ENCODE measurements around the gene TNFRSF8. TPM values are rescaled to one million over a fixed set of nuclear protein-coding genes. Genes with fewer than 3 reads are reported as not detected.

The TNFRSF8 gene
- polyA plus RNA-seq, 1 of the 3 experiments (the other 2 are of a cell fraction) = 0.07 TPM

- TF ChIP-seq REST (IDR thresholded peaks at IDR 0.05; ENCODE audit: low read depth, low read length) (no peak), POLR2AphosphoS5 (IDR thresholded peaks at IDR 0.05; ENCODE audit: low read depth, low read length) (no peak), RXRA (IDR thresholded peaks at IDR 0.05; ENCODE audit: borderline replicate concordance, low read depth) (no peak), EZH2phosphoT487 (IDR thresholded peaks at IDR 0.05; ENCODE audit: borderline replicate concordance, low read depth) (no peak), NFIC (IDR thresholded peaks at IDR 0.05; ENCODE audit: borderline replicate concordance) (no peak), EP300 (IDR thresholded peaks at IDR 0.05; ENCODE audit: borderline replicate concordance in 1 of 2, low read depth in 1 of 2, low read length in 1 of 2) (no peak), TCF12 (IDR thresholded peaks at IDR 0.05) (no peak), GABPA (IDR thresholded peaks at IDR 0.05; ENCODE audit: low read depth) (no peak)
These were observed 47.6 kb upstream of the TNFRSF8 start (continued) for GRCh38 chr1:12015499-12015898.

- Histone ChIP-seq H3K4me2 (no peak overlapping the region), H3K36me3 (replicated peaks in 1 of 2; ENCODE audit: control insufficient read depth in 1 of 2, insufficient read depth in 2 of 2, low read length in 1 of 2) (peaks cover 4 to 17% of the 10 kb centered on the region in 2 experiments), H2AFZ (ENCODE audit: low read depth) (no peak overlapping the region), H3F3A (replicated peaks; ENCODE audit: insufficient read depth) (peaks cover 23% of the 10 kb centered on the region), H4K20me1 (ENCODE audit: insufficient read depth) (peaks cover 5% of the 10 kb centered on the region; the same call in 1 of the 2 replicates), H3K27me3 (ENCODE audit: insufficient read depth) (no peaks in the 10 kb centered on the region), H3K27ac (ENCODE audit: low read depth in 2 of 2, low read length in 1 of 2) (no peak overlapping the region), H3K9me3 (no peaks in the 10 kb centered on the region), H3K4me3 (ENCODE audit: low read depth in 2 of 2, low read length in 1 of 2) (no peak overlapping the region), H3K79me2 (ENCODE audit: insufficient read depth) (peaks cover 18% of the 10 kb centered on the region), H3K9me2 (no peaks in the 10 kb centered on the region), H3K4me1 (ENCODE audit: control insufficient read depth in 1 of 2, insufficient read depth in 2 of 2, low read depth in 1 of 2, low read length in 1 of 2) (peaks cover 0 to 9% of the 10 kb centered on the region in 2 experiments; a peak in 3 of 4 replicates), H3K9ac (no peak overlapping the region)
- no peak for DNase-seq
- TF ChIP-seq FOXM1 (IDR thresholded peaks at IDR 0.05; ENCODE audit: low read depth) (no peak), JUND (IDR thresholded peaks at IDR 0.05) (no peak), NRF1 (IDR thresholded peaks at IDR 0.05; ENCODE audit: low read depth, low read length) (no peak), MAX (IDR thresholded peaks at IDR 0.05; ENCODE audit: low read depth) (no peak), TEAD4 (IDR thresholded peaks at IDR 0.05; ENCODE audit: borderline replicate concordance, insufficient read depth) (no peak), REST (IDR thresholded peaks at IDR 0.05; ENCODE audit: low read depth, low read length) (no peak), SMC3 (IDR thresholded peaks at IDR 0.05; ENCODE audit: low read depth, low read length) (no peak), GATA2 (CRISPR knock-in tag; IDR thresholded peaks at IDR 0.05) (no peak), USF1 (IDR thresholded peaks at IDR 0.05; ENCODE audit: borderline replicate concordance, low read depth) (no peak), MEF2A (IDR thresholded peaks at IDR 0.05; ENCODE audit: borderline replicate concordance, low read depth) (no peak), FOSL2 (IDR thresholded peaks at IDR 0.05; ENCODE audit: borderline replicate concordance, low read depth) (no peak), YY1 (IDR thresholded peaks at IDR 0.05; ENCODE audit: low read depth) (no peak), RXRA (IDR thresholded peaks at IDR 0.05; ENCODE audit: borderline replicate concordance, low read depth) (no peak), NFIC (IDR thresholded peaks at IDR 0.05; ENCODE audit: borderline replicate concordance) (no peak), PBX3 (IDR thresholded peaks at IDR 0.05) (no peak), ELF1 (IDR thresholded peaks at IDR 0.05) (no peak)
- WGBS (ENCODE audit: low lambda C conversion rate) = 94% methylated on average over 3 of the region's 3 CpGs
- POLR2A ChIA-PET = no interaction called here
- CTCF ChIA-PET = no interaction called here
These were observed 46.9 kb upstream of the TNFRSF8 start for GRCh38 chr1:12016182-12016581.
